Islet precursor cell (in vitro differentiated cells): ENCODE data around the gene SLC16A12.

ENCODE experiments used
- DNase-seq: peaks from one replicate; pipeline ENCODE4 v3.0.0-alpha.2; 2018

Gene SLC16A12

GRCh38 chr10:89505640-89506275, 29.6 kb downstream of the SLC16A12 start:
- no peak for DNase-seq

- DNase-seq = no peak
Measured at GRCh38 chr10:89504691-89505090, 30.7 kb downstream of the SLC16A12 start.

GRCh38 chr10:89503652-89504370, 31.6 kb downstream of the SLC16A12 start:
- no peak for DNase-seq

- no peak for DNase-seq
Measured at GRCh38 chr10:89503151-89503550, 32.2 kb downstream of the SLC16A12 start.

- DNase-seq = no peak
Measured at GRCh38 chr10:89502549-89502948, 32.8 kb downstream of the SLC16A12 start.

- DNase-seq = no peak
Measured at GRCh38 chr10:89494575-89494974, 40.8 kb downstream of the SLC16A12 start.

GRCh38 chr10:89494068-89494467, 41.3 kb downstream of the SLC16A12 start:
- DNase-seq = no peak

GRCh38 chr10:89491932-89492331, 43.5 kb downstream of the SLC16A12 start:
- DNase-seq = no peak

GRCh38 chr10:89490596-89491335, 44.6 kb downstream of the SLC16A12 start:
- no peak for DNase-seq

GRCh38 chr10:89482256-89482655, 53.1 kb downstream of the SLC16A12 start:
- DNase-seq = no peak

GRCh38 chr10:89481662-89482061, 53.7 kb downstream of the SLC16A12 start:
- DNase-seq = no peak

GRCh38 chr10:89479771-89480446, 55.5 kb downstream of the SLC16A12 start:
- DNase-seq = no peak

- no peak for DNase-seq
Measured at GRCh38 chr10:89478739-89479654, 56.4 kb downstream of the SLC16A12 start.

GRCh38 chr10:89478085-89478738, 57.2 kb downstream of the SLC16A12 start:
- peak; percentile 85 for DNase-seq

GRCh38 chr10:89476150-89476549, 59.2 kb downstream of the SLC16A12 start:
- no peak for DNase-seq

GRCh38 chr10:89475591-89475998, 59.8 kb downstream of the SLC16A12 start:
- no peak for DNase-seq

- DNase-seq = no peak
Measured at GRCh38 chr10:89475125-89475524, 60.3 kb downstream of the SLC16A12 start.

GRCh38 chr10:89474452-89474851, 60.9 kb downstream of the SLC16A12 start:
- no peak for DNase-seq

- DNase-seq = no peak
Measured at GRCh38 chr10:89471110-89471809, 64.1 kb downstream of the SLC16A12 start.

GRCh38 chr10:89470628-89471027, 64.8 kb downstream of the SLC16A12 start:
- no peak for DNase-seq

GRCh38 chr10:89469517-89469916, 65.9 kb downstream of the SLC16A12 start:
- no peak for DNase-seq
